ENCODE data around the gene TMEM167A.

TMEM167A gene, protein sequence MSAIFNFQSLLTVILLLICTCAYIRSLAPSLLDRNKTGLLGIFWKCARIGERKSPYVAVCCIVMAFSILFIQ

DNA sequence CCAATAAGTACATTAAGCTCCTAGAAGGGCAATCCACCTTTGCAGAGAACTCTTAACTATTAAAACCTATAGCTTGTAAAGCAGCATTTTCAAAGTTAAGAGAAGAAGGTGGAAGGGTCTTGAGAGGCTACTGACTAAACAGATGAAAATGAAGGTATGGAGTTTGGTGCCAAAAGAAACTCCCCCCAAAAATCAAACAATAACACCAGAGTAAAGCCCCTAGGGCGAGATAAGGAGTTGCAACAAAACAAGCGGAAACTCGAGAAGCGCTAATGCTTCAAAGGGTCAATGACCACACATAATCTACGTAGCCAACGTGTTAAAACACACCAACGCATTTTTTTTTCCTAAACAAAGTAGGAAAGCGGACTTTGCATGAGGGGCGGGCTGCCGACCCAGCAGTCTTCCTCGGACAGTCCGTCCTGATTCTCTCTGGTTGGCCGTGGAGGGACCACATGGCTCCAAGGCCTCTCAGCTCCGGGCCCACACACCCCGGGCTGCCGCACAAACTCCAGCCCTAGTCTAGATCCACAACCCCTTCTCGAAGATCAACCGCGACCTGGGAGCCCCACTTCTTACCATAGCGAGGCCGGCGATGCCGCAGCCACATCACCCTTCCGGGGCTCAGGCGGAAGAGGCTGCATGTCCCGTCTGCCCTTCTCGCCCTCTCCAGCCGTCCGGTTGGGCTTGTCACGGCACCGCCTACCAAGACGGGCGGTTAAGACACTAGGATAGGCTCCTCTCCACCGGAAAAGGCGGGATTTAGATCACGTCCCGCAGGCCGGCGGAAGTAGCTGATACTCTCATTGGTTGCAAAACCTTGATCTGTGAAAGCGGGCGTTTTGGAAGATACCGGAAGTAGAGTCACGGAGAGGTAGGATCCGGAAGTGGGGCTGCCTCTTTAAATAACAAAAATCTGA lies at the start of gene TMEM167A, which contains the start of gene XRCC4:
Gene TMEM167A, minus strand, starts transcription at position 653 of the 920 bp plus-strand sequence. Its CDS starts 71 bp downstream, at position 582.
Gene XRCC4, plus strand, starts transcription at position 806 of the 920 bp plus-strand sequence. CDS start 27,373 bp downstream, outside the sequence.
- peak; percentile 96 for DNase-seq

- DNase-seq, result no peak
These were observed 49.3 kb upstream of the TMEM167A start for GRCh38 chr5:83126501-83126900.

DNA sequence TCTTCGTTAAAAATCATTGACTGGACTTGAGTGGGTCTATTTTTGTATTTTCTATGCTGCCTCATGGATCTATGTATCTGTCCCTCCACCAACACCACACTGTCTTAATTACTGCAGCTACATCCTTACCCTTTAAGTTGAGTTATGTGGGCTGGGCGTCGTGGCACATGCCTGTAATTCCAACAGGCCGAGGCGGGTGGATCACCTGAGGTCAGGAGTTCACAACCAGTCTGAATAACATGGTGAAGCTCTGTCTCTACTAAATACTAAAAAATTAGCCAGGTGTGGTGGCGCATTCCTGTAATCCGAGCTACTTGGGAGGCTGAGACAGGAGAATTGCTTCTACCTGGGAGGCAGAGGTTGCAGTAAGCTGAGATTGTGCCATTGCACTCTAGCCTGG lies 48.4 kb upstream of the TMEM167A start:
- no peak for DNase-seq

DNA sequence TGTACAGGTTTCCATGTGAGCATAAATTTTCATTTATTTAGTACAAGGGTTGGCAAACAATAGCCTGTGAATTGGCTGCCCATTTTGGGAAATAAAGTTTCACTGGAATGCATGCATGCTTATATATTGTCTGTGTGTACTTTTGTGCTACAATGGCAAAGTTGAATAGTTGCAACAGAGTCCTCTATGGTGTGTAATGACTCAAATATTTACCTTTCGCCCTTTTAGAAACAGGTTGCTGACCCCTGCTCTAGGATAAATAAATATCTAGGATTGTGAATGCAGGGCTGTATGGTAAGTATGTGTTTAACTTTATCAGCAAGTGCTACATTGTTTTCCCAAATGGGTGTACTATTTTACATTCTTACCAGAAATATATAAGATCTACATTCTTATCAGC lies 47.4 kb upstream of the TMEM167A start:
- DNase-seq, result no peak

DNA sequence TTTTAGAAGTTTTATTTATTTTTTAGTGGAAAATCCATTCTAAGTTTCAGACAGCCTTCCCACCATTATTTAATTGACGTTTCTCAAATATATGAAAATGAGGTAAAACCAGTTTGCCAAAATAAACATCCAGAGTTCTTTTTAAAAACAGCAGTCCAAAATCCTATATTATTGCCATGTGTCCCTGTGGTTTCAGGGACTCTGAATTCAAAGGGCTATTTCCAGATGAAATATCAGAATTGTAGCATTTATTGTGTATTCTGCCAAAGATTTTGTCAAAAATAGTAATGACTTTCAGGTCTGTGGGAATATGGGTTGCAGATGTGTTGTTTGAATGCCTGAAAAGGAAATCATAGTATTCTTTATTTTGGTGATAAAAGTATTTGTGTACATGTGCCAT lies 41.8 kb upstream of the TMEM167A start:
- no peak for DNase-seq

DNA sequence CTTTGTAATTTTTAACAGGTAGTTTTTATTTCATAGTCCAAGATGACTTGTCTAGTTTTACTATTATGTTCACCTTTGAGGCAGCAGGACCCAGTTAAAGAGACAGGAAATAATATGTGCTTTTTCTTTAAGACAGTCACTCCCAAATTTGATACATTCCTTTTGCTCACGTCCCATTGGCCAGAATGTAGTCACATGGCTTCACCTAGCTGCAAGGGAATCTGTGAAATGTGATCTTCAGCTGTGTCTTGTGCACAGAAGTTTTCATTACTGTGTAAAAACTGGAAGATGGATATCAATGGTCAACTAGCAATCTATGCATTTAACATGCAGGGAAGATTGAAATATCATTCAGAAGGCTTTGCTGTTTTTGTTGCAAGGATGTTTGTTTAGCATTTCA lies 41.3 kb upstream of the TMEM167A start:
- no peak for DNase-seq

DNA sequence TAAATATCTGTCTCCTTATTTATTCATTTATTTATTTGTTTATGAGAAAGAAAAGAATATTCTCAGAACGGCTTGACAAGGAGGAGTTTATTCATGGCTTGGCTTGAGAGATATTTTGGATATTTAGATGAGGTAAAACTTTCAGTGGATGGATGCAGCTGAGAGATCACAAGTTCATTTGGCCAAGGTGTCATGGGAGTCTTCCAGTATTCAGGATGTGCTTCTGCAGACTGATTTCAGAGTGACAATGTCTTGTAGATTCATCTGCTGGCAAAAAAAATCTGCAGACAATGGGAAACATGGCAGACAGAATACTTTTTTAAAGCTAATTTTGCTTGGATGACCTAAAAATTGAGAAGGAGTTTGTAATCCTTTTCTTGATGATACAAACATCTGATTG lies 38.6 kb upstream of the TMEM167A start:
- DNase-seq, result no peak

GRCh38 chr5:83109380-83109779 lies 32.2 kb upstream of the TMEM167A start:
- no peak for DNase-seq

DNA sequence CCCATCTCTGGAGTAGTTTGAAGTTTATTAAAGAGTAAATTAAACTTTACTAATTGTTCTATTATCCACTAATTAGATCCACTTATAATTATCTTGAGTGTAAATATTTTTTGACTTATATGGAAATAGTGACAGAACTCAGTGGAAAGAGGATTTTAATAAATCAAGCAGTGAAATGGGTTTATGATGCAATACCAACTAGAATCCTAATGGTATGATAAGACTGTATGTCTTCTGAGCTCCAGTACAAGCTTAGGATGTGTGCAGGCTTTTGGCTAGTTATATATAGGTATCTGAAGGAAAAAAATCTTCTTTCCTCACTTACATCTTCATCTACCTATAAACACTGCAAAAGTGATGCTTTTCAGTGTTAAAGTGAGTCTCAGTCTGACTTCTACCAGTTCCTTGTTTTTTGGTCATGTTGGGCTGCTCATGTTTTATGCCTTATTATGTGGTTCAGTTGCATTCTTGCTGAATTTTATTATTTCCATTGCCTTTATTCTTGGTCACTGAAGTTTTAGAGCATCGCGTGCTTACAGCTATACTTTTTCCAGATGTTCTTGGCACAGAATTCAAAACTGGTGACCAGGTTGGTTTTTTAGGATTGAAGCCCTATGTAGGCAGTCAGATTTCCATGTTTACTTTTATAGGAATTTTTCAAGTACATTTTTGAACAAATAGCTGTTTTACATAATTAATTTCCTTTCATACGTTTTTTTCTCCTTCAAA lies 30.7 kb upstream of the TMEM167A start:
- DNase-seq, result no peak

DNA sequence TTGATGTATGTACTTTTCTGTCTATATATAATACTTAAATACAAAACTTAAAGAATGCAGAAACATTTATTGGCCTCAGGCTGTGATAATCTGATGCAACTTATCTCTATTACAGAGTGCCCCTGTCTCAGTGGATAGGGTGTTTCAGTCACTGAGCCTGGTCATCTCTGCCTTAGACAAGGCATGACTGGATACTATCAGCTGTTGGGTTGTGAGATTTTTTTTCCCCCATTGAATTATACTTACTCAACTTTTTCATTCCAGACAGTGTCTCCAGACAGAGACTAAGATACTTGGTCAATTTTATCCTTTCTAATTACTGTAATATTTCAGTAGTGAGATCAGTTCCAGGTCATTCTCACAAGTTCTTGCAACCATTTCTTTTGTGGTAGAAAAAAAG lies 26.8 kb upstream of the TMEM167A start:
- no peak for DNase-seq

DNA sequence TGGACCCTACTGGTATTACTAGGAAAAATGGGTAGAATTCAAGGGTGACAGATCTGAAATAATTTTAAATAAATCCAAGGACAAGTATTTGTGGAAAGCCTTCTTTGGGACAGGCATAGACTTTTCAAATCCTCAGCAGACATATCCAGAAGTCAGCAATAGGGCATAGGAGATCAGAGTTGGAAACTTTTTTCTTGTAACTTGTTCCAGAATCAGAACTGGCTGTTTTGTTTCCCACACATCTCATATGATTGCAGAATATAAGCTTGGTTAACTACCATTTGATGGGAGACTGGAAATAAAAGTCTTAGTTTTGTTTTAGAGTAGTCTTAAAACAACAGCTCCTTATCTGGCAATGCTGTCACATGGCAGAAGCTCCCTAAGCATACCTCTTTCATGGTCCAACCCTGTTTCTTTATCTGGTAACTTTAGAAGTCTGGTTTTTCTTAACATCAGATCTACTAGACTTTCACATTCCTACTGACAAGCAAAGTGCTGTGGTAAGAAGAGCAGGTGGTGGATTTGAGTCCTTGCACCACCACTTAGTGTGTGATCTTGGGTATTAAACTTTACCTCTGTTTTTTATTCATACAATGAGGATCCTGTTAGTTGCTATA lies 25.3 kb upstream of the TMEM167A start:
- DNase-seq, result no peak

GRCh38 chr5:83101514-83101913 lies 24.3 kb upstream of the TMEM167A start:
- DNase-seq, result no peak

- DNase-seq, result no peak
These were observed 22.3 kb upstream of the TMEM167A start for GRCh38 chr5:83099445-83099844.

GRCh38 chr5:83099001-83099400 lies 21.8 kb upstream of the TMEM167A start:
- DNase-seq, result no peak

GRCh38 chr5:83097689-83098231 lies 20.6 kb upstream of the TMEM167A start:
- DNase-seq, result no peak

DNA sequence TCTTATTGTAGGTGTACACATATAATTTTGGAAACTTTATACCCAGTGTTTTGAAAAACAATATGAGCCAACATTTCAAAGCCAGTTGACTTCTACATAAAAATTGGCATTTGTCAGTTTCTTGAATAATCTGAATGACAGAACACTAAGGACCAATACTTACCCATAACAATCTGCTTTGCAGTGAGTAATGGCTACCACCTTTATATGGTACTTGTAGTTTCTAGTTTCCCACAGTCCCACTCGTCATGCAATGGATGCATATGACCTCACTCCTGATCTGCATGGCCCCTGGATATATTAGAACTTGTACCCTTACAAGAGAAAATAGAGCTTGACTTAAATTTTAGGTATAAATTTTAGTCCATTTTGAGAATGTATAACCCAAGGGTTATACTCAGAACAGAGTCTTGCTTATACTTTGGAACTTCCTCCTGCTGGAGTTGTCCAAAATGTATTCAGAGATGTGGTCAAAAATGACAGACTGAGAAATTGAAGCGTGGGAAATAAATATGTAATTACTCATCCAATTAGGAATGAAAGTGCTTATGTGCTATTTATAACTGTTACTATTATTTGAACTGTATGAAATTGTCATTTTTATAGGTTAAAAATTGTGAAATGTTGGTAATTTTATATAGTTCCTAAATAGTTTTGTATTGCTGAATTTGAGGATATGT lies 19.6 kb upstream of the TMEM167A start:
- DNase-seq, result no peak

DNA sequence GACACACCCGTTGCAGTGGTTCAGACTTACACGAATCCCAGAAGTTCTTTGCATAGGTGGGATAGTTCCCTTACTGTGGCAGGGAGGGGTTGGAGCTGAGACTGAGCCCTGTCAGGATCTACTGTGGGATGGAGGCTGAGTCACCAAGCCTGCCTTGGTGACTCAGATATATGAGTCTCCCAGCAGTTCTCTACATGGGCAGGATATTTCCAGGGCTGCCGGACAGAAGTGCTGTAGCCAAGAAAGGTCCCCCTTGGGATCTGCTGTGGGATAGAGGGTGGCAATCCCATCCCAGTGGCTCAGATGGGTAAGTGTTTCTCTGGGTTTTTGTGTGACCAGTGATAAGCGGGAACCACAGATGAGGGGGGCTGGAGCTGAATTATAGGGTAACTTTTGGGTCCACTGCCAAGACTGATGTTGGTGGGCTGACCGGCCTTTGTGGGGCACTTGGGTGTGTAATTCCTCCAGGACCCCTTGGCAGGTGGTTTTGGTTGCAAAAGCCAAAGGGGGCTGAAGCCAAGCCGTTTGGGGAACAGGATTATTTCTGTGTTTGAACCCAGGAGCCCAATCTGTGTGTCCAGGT lies 18.9 kb upstream of the TMEM167A start:
- DNase-seq, result no peak

DNA sequence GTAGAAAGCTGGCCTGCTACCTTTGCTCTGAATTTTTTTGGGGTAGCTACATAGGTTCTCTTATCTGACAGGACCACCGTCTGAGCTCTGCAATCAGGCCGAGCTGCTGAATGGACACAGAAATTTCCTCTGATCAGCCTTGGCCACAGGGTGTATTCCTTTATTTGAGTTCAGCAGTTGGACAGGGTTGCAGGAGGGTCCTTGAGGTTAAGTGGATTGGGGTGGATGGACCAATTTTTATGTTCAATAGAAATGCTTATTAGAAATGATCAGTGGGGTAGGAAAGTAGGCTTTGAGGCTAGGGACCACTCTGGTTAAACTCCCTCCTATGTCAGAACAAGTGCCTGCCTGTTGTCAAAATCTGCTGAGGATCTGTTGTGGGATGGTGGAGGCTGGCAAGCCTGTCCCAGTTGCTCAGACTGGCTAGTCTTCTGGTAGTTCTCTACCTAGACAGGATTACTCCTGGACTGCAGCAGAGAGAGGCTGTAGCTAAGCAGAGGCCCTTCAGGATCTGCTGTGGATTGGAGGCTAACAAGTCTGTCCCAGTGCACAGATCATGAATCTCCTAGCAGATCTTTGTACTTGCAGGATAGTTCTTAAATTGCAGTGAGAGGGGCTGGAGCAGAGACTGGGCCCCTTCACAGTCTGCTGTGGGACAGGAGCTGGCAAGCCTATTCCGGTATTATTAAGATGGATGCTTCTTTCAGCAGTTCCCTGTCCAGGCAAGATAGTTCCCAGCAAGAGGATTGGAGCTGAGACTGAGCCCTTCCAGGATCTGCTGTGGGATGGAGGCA lies 18.2 kb upstream of the TMEM167A start:
- DNase-seq, result no peak

- no peak for DNase-seq
These were observed 16.5 kb upstream of the TMEM167A start for GRCh38 chr5:83093692-83094091.

DNA sequence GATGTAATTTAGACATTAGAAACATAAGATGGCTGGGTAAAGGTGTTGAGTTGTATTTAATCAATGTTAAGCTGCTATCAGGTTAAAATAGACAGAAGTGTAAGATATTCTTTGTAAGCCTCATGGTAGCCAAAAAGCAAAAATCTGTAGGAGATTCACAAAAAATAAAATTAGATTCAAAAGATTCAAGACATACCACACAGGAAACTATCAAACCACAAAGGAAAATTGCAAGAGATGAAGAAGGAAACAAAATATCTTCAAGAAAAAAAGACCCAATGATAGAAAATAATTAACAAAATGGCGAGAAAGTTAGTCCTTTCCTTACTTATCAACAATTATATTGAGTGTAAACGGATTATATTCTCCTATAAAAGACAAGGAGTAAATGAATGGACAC lies 15.4 kb upstream of the TMEM167A start:
- no peak for DNase-seq

GRCh38 chr5:83090169-83090568 lies 13.0 kb upstream of the TMEM167A start:
- DNase-seq, result no peak

Data from CD4-positive, alpha-beta T cell treated with Interferon gamma for 1 hour (primary cell).